Measurements from ENCODE around the gene CRYBG2.
A peak's percentile ranks its signal among the peaks of the same experiment; 100 is the strongest.

Gene CRYBG2

GRCh38 chr1:26290122-26290881 lies 63.6 kb downstream of the CRYBG2 start:
- DNase-seq: no peak

- DNase-seq: no peak
Measured at GRCh38 chr1:26289158-26290059, 64.5 kb downstream of the CRYBG2 start.

GRCh38 chr1:26288311-26288941 lies 65.5 kb downstream of the CRYBG2 start:
- peak; percentile 67 for DNase-seq

- no peak for DNase-seq
Measured at GRCh38 chr1:26287811-26288210, 66.1 kb downstream of the CRYBG2 start.

GRCh38 chr1:26287033-26287711 lies 66.8 kb downstream of the CRYBG2 start:
- no peak for DNase-seq

GRCh38 chr1:26286064-26286416 lies 67.9 kb downstream of the CRYBG2 start:
- DNase-seq: no peak

- peak; percentile 52 for DNase-seq
Measured at GRCh38 chr1:26285366-26286063, 68.4 kb downstream of the CRYBG2 start.

GRCh38 chr1:26284597-26285347 lies 69.2 kb downstream of the CRYBG2 start:
- DNase-seq: peak; percentile 95

GRCh38 chr1:26283871-26284596 lies 69.9 kb downstream of the CRYBG2 start:
- DNase-seq: no peak

- DNase-seq: no peak
Measured at GRCh38 chr1:26283279-26283853, 70.6 kb downstream of the CRYBG2 start.

GRCh38 chr1:26282401-26282918 lies 71.5 kb downstream of the CRYBG2 start:
- DNase-seq: no peak

- DNase-seq: no peak
Measured at GRCh38 chr1:26281971-26282370, 72.0 kb downstream of the CRYBG2 start.

- no peak for DNase-seq
Measured at GRCh38 chr1:26281091-26281958, 72.6 kb downstream of the CRYBG2 start.

- no peak for DNase-seq
Measured at GRCh38 chr1:26280333-26281042, 73.4 kb downstream of the CRYBG2 start.

GRCh38 chr1:26279456-26280332 lies 74.2 kb downstream of the CRYBG2 start, which contains the start of gene SH3BGRL3:
TSS of gene SH3BGRL3 (plus strand) at chr1:26280086. CDS start at chr1:26280156, 70 bp downstream.
- DNase-seq: peak; percentile 86

- DNase-seq: no peak
Measured at GRCh38 chr1:26278724-26279455, 75.0 kb downstream of the CRYBG2 start.

- no peak for DNase-seq
Measured at GRCh38 chr1:26278303-26278702, 75.6 kb downstream of the CRYBG2 start.
